GM21786 (cell line): ENCODE results near the gene ATG9B.

ENCODE experiments used
- ATAC-seq: cut with Tn5 transposase; IDR thresholded peaks from one replicate; pipeline ENCODE4 v1.9.1; 2021; ENCODE audit not compliant: unreplicated experiment

The ATG9B gene

DNA sequence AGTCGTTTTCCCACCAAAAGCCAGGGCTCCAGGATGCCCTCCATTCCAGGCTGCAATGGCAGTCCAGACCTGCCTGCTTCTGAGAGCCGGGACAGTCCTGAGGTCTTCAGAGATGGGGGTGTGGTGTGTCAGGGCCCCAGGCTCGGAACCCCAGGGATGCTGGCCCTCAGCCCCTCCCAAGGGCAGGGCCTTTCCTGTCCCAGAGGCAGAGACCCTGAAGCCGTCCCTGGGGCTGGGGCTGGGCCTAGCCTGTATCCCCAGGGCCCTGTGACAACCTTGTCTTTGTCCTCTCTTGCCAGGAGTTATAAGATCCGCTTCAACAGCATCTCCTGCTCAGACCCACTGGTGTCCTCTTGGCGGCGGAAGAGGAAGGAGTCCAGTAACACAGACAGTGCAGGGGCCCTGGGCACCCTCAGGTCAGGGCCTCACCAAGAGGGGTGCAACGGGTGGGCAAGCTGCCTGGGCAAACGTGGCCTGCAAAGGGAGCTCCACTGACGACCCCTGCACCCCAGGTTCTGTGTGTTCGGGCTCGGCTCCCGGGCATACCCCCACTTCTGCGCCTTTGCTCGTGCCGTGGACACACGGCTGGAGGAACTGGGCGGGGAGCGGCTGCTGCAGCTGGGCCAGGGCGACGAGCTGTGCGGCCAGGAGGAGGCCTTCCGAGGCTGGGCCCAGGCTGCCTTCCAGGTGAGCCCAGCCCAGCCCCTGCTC is 17.5 kb downstream of the ATG9B start:
- no peak for ATAC-seq

DNA sequence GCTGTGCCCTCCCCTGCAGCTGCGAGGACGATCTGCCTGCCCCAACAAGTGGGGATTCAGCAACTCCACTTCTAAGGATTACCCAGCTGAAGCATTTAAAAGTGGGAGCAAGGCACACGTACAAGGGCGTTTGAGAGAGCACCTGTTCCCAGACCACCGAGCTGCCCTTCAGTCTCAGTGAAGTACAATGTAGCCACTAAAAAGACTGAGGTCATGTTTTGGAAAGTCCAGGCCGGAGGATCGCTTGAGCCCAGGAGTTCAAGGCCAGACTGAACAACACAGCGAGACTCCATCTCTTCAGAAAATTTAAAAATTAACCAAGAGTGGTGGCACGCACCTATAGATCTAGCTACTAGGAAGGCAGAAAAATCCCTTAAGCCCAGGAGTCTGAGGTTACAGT is 18.7 kb downstream of the ATG9B start:
- no peak for ATAC-seq

DNA sequence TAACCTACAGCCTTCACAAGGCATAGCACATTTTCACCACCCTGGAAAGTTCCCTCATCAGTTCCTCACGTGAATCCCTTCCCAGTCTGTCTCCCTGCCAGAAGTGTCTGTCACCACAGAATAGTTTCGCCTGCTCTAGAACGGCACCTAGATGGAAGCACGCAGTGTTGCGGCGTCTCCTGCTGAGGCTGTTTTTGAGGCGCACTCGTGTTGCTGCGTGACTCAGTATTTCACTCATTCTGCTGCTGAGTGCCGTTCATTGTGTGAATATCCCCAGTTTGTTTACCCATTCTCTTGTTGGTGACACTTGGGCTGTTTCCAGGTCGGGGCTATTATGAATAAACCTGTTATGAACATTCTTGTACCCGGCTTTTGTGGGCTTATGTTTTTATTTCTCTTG is 20.7 kb downstream of the ATG9B start:
- no peak for ATAC-seq

DNA sequence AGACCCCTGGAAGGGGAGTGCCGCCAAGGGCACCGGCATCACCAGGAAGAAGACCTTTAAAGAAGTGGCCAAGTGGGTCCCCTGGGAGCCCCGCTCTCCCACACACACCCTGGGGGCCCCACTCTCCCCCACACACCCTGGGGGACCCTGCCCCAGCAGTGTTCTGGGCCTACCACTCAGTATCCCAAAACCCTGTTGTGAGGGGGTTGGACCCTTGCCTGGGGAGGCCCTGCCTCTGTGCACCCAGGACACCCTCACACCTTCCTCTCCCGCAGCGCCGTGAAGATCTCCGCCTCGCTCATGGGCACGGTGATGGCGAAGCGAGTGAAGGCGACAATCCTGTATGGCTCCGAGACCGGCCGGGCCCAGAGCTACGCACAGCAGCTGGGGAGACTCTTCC is 22.7 kb downstream of the ATG9B start:
- ATAC-seq = no peak

DNA sequence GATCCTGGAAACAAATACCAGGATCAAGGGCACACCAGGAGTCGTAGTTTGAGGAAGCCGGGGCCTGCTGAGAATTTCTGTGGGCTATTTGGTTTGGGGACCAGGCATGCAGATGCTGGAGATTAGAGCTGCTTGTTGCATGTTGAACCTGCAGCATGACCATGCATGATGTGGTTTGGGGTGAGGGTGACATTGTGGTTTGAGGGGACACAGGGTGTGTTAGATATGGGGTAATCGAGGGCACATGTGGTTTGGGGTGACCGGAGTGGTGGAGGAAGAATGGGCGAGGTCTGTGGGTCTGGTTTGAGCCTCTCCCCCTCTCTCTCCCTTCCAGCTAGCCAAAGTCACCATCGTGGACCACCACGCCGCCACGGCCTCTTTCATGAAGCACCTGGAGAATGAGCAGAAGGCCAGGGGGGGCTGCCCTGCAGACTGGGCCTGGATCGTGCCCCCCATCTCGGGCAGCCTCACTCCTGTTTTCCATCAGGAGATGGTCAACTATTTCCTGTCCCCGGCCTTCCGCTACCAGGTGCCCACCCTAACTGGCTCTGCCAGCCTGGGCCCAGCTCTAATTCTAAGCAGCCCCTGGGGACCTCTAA is 23.3 kb downstream of the ATG9B start:
- ATAC-seq = no peak

DNA sequence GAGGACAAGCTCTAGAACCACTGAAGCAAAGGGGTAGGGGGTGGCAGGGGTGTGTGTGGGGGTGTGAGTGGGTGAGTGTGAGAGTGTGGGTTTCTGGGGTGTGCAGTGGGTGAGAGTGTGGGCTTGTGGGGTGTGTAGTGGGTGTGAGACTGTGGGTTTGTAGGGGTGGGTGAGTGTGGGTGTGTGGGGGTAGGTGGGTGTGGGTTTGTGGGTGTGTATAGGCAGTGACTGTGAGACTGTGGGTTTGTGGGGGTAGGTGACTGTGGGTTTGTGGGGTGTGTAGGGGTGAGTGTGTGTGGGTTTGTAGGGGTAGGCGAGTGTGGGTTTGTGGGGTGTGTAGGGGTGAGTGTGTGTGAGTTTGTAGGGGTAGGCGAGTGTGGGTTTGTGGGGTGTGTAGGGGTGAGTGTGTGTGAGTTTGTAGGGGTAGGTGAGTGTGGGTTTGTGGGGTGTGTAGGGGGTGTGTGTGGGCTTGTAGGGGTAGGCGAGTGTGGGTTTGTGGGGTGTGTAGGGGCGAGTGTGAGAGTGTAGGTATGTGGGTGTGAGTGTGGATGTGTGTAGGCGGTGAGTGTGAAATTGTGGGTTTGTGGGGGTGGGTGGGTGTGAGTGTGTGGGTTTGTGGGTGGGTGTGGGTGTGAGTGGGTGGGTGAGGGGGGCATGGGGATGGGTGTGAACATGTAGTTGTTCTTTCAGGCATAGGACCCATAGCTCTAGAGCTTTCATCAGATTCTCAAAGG is 24.6 kb downstream of the ATG9B start:
- ATAC-seq = no peak

DNA sequence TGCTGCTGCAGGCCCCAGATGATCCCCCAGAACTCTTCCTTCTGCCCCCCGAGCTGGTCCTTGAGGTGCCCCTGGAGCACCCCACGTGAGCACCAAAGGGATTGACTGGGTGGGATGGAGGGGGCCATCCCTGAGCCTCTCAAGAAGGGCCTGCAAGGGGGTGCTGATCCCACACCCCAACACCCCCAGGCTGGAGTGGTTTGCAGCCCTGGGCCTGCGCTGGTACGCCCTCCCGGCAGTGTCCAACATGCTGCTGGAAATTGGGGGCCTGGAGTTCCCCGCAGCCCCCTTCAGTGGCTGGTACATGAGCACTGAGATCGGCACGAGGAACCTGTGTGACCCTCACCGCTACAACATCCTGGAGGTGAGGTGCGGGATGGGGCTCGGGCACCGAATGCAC is 25.3 kb downstream of the ATG9B start:
- no peak for ATAC-seq

DNA sequence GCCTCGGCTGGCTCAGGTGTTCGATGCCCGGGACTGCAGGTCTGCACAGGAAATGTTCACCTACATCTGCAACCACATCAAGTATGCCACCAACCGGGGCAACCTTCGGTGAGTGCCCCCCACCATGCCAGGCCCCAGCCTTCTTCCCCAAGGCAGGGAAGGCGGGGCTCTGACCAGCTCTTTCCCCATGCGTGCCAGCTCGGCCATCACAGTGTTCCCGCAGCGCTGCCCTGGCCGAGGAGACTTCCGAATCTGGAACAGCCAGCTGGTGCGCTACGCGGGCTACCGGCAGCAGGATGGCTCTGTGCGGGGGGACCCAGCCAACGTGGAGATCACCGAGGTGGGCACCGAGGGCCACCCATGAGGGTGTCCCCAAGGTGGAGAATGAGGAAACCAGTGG is 26.0 kb downstream of the ATG9B start:
- no peak for ATAC-seq

DNA sequence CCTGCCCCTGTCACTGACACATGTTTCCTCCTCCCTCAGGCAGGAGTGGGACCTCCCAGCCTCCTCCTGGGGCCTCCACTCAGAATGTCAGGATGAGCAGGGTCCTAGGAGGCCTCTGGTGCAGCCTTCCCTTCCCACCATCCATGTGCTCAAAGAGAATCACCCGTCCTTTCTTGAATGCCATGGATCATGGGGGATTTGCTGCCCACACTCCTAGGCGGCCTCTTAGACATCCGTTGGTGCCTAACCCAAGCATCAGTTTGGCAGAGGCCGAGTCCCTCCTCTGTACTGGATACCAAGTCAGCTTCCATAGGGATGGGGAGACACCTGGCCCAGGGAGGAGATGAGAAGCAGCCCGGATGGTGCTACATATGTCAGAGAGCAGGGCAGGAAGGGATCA is 26.5 kb downstream of the ATG9B start:
- no peak for ATAC-seq

DNA sequence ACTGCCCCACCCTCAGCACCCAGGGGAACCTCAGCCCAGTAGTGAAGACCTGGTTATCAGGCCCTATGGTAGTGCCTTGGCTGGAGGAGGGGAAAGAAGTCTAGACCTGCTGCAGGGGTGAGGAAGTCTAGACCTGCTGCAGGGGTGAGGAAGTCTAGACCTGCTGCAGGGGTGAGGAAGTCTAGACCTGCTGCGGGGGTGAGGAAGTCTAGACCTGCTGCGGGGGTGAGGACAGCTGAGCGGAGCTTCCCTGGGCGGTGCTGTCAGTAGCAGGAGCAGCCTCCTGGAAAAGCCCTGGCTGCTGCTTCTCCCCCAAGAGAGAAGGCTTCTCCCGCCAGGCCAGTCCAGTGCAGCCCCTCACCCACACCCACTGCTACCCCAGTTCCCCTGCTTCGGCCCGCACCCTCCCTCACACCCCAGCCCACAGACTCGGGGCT is 27.2 kb downstream of the ATG9B start:
- no peak for ATAC-seq

DNA sequence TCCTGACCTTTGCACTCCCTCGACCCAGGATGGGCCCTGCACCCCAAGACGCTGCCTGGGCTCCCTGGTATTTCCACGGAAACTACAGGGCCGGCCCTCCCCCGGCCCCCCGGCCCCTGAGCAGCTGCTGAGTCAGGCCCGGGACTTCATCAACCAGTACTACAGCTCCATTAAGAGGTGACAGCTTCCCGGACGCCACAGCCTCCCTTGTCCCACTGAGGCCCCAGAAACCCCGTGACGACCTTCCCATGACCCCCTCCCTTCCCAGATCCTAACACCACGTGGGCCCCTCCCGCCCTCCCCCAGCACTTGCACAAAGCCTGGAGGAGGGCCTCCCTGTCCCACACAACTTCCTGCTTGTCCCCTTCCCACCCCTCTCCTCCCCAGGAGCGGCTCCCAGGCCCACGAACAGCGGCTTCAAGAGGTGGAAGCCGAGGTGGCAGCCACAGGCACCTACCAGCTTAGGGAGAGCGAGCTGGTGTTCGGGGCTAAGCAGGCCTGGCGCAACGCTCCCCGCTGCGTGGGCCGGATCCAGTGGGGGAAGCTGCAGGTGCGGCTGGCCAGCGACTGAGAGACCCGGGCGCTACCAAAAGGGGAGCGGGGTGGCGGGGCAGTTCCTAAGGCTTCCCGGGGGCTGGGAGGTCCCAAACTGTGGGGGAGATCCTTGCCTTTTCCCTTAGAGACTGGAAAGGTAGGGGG is 27.8 kb downstream of the ATG9B start:
- ATAC-seq = no peak

DNA sequence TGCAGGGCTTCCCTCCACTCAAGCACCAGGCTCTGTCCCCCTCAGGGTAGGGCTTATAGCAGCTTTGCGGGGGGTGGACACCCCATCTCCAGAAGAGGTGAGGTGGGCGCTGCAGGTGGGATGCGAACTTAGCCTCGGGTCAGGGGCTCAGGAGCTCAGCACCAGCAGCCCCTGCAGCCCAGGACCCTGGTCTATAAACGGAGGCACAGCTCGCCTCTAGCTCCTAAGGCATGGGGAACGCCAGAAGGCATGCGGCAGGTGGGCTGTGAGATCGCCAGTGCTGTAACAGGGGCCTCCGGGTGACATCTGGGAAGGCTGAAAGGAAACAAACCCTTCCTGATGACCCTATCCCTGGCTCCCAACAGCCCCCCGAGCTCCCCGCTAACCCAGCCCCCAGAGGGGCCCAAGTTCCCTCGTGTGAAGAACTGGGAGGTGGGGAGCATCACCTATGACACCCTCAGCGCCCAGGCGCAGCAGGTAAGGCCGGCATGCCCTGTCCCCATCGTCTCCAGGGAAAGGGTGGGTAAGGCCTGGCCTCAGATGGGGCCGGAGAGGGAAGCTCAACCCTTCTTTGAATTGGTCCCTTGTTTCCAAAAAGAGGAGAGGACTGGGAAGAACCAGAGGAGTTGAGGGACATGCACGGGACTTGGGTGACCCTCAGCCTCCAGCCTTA is 29.3 kb downstream of the ATG9B start:
- ATAC-seq = no peak

DNA sequence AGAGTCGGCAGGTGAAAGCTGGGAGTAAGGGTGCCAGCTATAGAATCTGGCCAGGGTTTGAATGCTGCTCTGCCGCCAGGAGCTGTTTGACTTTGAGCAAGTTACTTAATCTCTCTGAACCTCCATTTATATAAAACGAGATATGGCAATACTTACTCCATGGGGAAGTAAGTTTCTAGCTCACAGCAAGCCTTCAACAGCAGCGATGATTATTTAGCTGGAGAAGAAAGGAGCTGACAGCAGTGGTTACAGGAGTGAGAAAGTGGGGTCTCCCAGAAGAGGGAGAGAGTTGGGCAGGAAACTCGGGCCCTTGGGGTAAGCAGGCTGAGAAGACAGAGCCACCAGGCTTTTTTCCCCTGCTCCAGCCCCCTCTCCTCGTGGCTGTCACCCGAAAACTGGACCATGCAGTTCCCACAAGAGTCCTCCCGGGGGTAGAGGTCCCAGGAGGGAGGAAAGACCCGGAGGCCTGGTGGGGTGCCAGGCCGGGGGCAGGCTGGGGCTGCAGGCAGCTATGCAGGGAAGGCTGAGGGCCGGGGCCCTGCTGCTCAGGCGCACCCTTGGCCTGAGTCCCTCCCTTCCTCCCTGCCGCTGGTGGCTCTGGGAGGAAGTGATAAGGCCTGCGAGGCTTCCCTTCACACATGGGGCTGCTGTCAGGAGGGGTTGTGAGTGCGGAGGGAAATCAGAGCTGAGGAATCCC is 30.0 kb downstream of the ATG9B start:
- ATAC-seq = no peak

DNA sequence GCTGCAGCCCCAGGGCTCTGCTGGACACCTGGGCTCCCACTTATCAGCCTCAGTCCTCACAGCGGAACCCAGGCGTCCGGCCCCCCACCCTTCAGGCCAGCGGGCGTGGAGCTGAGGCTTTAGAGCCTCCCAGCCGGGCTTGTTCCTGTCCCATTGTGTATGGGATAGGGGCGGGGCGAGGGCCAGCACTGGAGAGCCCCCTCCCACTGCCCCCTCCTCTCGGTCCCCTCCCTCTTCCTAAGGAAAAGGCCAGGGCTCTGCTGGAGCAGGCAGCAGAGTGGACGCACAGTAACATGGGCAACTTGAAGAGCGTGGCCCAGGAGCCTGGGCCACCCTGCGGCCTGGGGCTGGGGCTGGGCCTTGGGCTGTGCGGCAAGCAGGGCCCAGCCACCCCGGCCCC is 30.8 kb downstream of the ATG9B start:
- no peak for ATAC-seq

DNA sequence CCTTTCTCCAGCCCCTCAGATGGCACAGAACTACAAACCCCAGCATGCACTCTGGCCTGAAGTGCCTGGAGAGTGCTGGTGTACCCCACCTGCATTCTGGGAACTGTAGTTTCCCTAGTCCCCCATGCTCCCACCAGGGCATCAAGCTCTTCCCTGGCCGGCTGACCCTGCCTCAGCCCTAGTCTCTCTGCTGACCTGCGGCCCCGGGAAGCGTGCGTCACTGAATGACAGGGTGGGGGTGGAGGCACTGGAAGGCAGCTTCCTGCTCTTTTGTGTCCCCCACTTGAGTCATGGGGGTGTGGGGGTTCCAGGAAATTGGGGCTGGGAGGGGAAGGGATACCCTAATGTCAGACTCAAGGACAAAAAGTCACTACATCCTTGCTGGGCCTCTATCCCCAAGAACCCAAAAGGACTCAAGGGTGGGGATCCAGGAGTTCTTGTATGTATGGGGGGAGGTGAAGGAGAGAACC is 31.4 kb downstream of the ATG9B start:
- ATAC-seq = peak; percentile 63

DNA sequence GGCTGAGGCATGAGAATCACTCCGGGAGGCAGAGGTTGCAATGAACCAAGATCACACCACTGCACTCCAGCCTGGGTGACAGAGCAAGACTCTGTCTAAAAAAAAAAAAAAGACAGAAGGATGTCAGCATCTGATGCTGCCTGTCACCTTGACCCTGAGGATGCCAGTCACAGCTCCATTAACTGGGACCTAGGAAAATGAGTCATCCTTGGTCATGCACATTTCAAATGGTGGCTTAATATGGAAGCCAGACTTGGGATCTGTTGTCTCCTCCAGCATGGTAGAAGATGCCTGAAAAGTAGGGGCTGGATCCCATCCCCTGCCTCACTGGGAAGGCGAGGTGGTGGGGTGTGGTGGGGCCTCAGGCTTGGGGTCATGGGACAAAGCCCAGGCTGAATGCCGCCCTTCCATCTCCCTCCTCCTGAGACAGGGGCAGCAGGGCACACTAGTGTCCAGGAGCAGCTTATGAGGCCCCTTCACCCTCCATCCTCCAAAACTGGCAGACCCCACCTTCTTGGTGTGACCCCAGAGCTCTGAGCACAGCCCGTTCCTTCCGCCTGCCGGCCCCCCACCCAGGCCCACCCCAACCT is 32.1 kb downstream of the ATG9B start:
- no peak for ATAC-seq

DNA sequence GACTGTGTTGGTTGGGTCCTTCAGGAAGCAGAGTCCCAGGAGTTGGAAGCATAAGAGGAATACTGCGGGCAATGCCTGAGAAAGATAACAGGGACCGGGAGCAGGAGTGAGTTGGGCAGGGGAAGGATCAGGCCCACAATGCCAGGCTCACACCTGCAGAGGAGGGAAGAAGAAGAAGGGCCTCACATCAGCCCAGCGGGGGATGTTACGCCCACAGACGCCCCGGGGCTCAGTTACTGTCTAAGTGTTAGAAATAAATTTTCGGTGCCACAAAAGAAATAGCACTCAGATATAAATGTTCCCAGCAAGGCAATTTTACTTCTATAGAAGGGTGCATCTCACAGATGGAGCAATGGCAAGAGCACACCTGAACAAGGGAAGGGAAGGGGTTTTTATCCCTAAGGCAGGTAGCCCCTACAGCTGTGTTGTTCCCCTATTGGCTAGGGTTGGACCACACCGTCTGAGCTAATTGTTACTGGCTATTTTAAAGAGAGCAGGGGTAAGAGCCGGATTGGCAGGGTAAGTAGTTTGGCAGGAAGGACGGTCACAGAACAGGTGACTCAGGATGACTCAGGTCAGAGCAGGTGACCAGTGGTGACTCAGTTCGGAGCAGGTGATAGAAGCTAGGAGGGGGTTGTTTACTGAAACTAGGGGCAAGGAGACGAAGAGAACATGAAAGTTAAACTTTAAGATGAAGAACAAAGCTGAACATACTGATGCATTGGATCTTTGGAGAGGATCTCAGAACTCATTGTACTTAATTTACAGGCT is 33.7 kb downstream of the ATG9B start, which contains the start of gene NOS3:
Gene NOS3 (plus strand): TSS at position 602 of the 771 bp plus-strand sequence. CDS start 2,787 bp downstream, outside the sequence.
- ATAC-seq = no peak

DNA sequence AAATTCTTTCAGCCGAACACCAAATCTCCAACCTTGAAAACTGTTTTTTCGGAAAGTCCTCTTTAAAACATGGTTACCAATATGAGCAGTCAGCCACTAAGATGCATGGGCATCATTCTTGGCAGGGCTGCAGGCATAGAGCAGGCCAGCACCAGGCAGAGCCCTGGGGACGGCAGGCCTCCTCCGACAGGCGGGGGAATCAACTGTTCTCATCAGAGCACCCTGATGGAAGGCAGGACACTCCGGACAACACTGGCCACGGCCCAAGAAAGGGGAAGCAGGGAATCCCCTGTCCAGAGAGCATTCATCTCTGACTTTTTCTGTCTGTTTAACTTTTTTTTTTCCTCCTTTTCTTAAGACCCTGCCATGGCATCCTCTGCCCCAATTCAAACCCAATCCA is 34.8 kb downstream of the ATG9B start:
- ATAC-seq = no peak
